Naive thymus-derived CD8-positive, alpha-beta T cell (primary cell): ENCODE results near the gene TP53BP2. TPM values are rescaled to one million over a fixed set of nuclear protein-coding genes. Genes with fewer than 3 reads are reported as not detected.

ENCODE experiments used
- ATAC-seq, 2 donors: fragments of 150-1000 bp; cut with Tn5 transposase in 1 of 2; sonication (Bioruptor Pico), chemical (Tn5 transposase) in 1 of 2; 1 replicate in 1 of 2; 2 replicates in 1 of 2; pipeline ENCODE4 v1.10.0; 2021; ENCODE audit warnings: mild to moderate bottlenecking in 2 of 2, moderate library complexity in 2 of 2
- POLR2A ChIA-PET: fragments of 350-600 bp; sonication (Branson Sonifier 250); formaldehyde crosslinking; loops from one replicate; lab custom pipeline; 2021; ENCODE audit warnings: antibody characterized with exemption; lab: Charles Lee
- DNase-seq, 10 donors: peaks; one replicate each; pipeline versions ENCODE4 v3.0.0 to v3.0.0-alpha.2; 2020 to 2022
- H3K27ac Mint-ChIP-seq, 10 donors: one replicate each; pipeline ENCODE4 v1.8.0; 2020 to 2022; ENCODE audit warnings: mild to moderate bottlenecking in 10 of 10, mixed read lengths in 10 of 10, moderate library complexity in 4 of 10, inconsistent platforms in 1 of 10
- H3K27me3 Mint-ChIP-seq, 5 donors: one replicate each; pipeline ENCODE4 v1.8.0; 2021 to 2022; ENCODE audit warnings: mixed read lengths in 5 of 5
- H3K36me3 Mint-ChIP-seq, 3 donors: one replicate each; pipeline ENCODE4 v1.8.0; 2020 to 2022; ENCODE audit warnings: mixed read lengths in 3 of 3, mild to moderate bottlenecking in 2 of 3, inconsistent platforms in 1 of 3
- H3K4me1 Mint-ChIP-seq, 4 donors: one replicate each; pipeline ENCODE4 v1.8.0; 2021 to 2022; ENCODE audit warnings: mixed read lengths in 4 of 4
- H3K4me3 Mint-ChIP-seq, 10 donors: one replicate each; pipeline ENCODE4 v1.8.0; 2020 to 2022; ENCODE audit warnings: mild to moderate bottlenecking in 10 of 10, mixed read lengths in 10 of 10, moderate library complexity in 6 of 10, inconsistent platforms in 1 of 10
- H3K9me3 Mint-ChIP-seq, 9 donors: one replicate each; pipeline ENCODE4 v1.8.0; 2020 to 2022; ENCODE audit warnings: mixed read lengths in 9 of 9, mild to moderate bottlenecking in 3 of 9, inconsistent platforms in 1 of 9, moderate library complexity in 1 of 9
- polyA plus RNA-seq, 3 donors: library from polyadenylated mRNA; unstranded; fragments of 300-500 nt; fragmentation: Illumina TruSeq; gene quantifications; one replicate each; pipeline ENCODE4 v1.2.3, GENCODE V29; 2021
- total RNA-seq, 8 experiments: library from RNA in 2 of 8; stranded (reverse) in 2 of 8; gene quantifications; one replicate each; pipeline ENCODE4 v1.2.3 and lab custom pipeline; 2021 to 2026

TP53BP2 gene
- total and polyA plus RNA-seq, 5 experiments from 2014 or later, result 7.4 to 46.2 (median 10.8) TPM

DNA sequence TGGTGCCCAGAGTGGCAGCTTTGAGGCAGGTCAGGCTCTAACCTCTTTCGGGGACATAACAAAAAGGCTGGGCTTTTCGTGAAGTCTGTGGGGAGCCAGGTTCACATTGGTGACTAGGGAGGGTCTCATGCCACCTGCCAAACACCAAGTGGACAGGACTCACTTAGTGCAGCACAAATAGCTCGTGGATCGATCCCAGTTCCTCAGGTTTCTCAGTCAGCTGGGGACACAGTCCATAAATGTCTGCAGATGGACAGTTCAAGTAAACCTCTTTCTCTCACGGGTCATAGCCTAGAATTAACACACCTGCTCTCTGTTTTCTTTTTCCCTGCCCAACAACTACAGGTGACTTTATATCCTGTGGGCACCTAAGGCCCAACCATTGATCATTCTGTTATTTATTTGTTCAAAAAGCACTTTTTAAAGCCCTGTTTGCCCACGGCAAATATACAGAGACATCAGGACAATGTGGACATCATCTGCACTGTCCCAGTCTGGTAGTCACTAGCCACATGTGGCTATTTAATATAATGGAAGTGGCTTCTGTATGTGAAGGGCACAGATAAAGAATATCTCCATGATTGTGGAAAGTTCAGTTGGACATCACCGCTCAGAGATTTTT lies 79.9 kb downstream of the TP53BP2 start:
- H3K36me3 Mint-ChIP-seq, result peaks cover 5 to 77% (median 31%) of the 10 kb centered on the region in 3 donors
- H3K27me3 Mint-ChIP-seq, result no peaks in the 10 kb centered on the region
- H3K27ac Mint-ChIP-seq, result no peak overlapping the region
- POLR2A ChIA-PET, result no interaction called here
- DNase-seq (no peak), ATAC-seq (no peak)
- no peaks in the 10 kb centered on the region for H3K4me1 Mint-ChIP-seq
- H3K4me3 Mint-ChIP-seq, result no peak overlapping the region
- H3K9me3 Mint-ChIP-seq, result no peaks in the 10 kb centered on the region

DNA sequence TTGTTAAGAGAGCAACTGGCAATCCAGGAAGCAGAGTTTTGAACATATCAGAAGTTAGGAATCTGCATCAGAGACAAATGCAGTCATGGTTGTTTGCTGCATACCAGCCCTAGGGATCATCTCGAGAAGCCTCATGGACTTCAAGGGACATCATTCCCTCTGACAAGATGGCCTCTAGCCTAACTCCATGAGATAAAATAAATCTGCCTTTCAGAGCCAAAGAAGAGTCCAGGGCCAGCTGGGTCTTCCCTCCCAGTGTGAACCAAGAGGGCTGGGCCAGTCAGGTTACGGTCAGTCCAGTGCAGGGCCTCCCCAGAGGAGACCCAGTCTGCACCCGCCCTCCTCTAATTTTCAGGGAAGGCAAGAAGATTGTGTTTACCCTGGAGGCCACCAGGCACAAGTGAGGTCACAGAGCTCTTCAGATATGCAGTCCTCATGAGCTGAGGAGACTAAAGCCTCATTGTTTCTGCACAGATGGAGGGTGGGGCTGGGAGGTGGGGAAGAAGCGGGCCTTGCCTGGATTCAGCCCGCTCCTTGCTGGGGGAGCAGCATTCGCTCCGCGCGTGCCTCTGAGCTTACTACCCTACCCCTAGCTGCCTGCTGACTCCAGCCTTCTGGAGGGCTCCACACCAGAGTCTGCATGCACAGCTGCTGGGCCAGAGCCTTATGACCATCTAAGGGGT lies 80.6 kb downstream of the TP53BP2 start:
- no peak for DNase-seq
- no peak for ATAC-seq
- POLR2A ChIA-PET, result no interaction called here
- Mint-ChIP-seq H3K4me1 (no peaks in the 10 kb centered on the region), H3K36me3 (peaks cover 5 to 76% (median 30%) of the 10 kb centered on the region in 3 donors), H3K27ac (no peak overlapping the region), H3K27me3 (no peaks in the 10 kb centered on the region), H3K9me3 (no peaks in the 10 kb centered on the region), H3K4me3 (no peak overlapping the region)

DNA sequence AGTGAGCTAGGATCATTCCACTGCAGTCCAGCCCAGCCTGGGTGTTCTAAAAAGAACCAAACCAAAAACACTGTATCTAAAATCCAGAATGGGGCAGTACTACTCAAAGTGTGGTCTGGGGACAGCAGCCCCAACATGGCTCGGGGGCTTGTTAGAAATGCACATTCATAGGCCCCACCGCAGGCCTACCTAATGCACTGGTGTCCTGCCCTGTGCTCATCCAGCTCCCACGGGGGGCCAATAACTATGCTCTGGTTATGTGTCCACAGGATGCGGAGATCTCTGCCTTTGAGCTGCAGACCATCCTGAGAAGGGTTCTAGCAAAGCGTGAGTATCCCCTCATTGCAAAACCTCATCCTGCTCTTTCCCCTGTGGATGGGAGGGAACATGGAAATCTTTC lies 81.9 kb downstream of the TP53BP2 start:
- POLR2A ChIA-PET, result no interaction called here
- H3K27ac Mint-ChIP-seq, result peak overlapping the region in 1 of 10 donors; percentile 72
- H3K4me1 Mint-ChIP-seq, result no peaks in the 10 kb centered on the region
- DNase-seq, result no peak
- no peaks in the 10 kb centered on the region for H3K9me3 Mint-ChIP-seq
- H3K4me3 Mint-ChIP-seq, result no peak overlapping the region
- H3K27me3 Mint-ChIP-seq, result no peaks in the 10 kb centered on the region
- peaks cover 5 to 75% (median 28%) of the 10 kb centered on the region in 3 donors for H3K36me3 Mint-ChIP-seq
- no peak for ATAC-seq

DNA sequence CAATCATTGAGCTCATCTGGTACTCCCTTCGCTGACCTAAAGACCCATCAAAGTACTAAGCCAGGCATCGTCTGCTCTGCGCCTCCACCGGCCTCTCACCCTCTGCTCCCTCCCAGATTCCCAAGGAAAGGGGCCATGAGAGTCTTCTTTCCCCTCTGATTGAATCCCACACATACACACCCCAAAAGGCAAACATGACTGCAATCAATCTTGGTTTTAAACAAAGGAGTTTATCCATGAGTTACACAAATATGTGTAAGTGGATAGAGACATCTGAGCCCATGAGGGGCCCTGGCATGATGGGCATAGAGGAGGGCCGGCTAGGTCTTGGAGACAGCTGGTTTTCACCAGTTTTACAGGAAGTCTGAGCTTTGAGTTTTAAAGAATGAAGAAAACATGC lies 82.5 kb downstream of the TP53BP2 start:
- no peak for DNase-seq
- POLR2A ChIA-PET, result interaction anchor here (0.6 kb wide), 1 partner anchor 124 kb away, joined by 3 read pairs; no protein-coding TSS in a partner anchor
- Mint-ChIP-seq H3K36me3 (peaks cover 5 to 79% (median 28%) of the 10 kb centered on the region in 3 donors), H3K9me3 (no peaks in the 10 kb centered on the region), H3K4me3 (no peak overlapping the region), H3K4me1 (no peaks in the 10 kb centered on the region), H3K27me3 (no peaks in the 10 kb centered on the region), H3K27ac (peak overlapping the region in 3 of 10 donors; percentile 25 to 72 (median 71))
- ATAC-seq, result no peak

DNA sequence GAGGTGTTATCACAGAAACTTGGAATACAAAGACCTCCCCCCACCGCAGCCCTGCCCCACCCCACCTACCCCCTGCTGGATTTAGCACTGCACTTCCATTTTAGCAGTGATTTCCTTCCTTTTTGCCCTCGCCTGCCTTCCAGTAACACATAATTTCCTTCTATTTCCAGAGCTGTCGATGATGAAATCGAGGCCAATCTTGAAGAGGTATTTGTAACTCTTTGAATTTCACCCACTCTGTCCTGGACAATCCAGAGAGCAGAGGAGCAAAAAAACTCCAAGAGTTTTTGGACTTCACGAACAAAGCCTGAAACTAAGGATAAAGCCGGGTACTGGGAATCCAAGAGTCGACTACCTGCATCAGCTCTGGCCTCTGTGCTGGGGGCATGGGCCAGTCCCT lies 84.3 kb downstream of the TP53BP2 start:
- no peaks in the 10 kb centered on the region for H3K27me3 Mint-ChIP-seq
- ATAC-seq (no peak), DNase-seq (no peak)
- no peaks in the 10 kb centered on the region for H3K9me3 Mint-ChIP-seq
- peaks cover 5 to 90% (median 26%) of the 10 kb centered on the region in 3 donors for H3K36me3 Mint-ChIP-seq
- no peak overlapping the region for H3K27ac Mint-ChIP-seq
- POLR2A ChIA-PET, result no interaction called here
- no peak overlapping the region for H3K4me3 Mint-ChIP-seq
- H3K4me1 Mint-ChIP-seq, result no peaks in the 10 kb centered on the region

DNA sequence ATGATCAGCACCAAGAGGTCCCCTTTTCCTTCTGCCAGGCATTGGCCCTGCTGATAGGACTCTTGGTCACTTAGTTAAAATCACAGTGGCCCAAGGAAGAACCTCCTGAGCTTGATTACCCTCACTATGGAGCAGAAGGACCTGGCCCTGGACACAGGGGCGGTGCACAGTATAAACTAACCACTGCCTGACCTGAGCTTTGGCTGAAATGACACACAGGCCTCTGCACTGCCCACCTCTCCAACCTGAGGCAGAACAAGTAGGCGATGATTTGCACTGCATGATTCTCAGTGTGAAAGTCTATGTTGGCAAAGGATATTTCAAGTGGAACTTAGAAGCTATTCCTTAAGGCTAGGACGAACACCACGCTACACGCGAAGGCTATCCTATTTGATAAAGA lies 84.9 kb downstream of the TP53BP2 start:
- Mint-ChIP-seq H3K4me3 (peak overlapping the region in 1 of 10 donors; percentile 20), H3K9me3 (no peaks in the 10 kb centered on the region), H3K27ac (no peak overlapping the region), H3K36me3 (peaks cover 5 to 89% (median 20%) of the 10 kb centered on the region in 3 donors), H3K4me1 (no peaks in the 10 kb centered on the region), H3K27me3 (no peaks in the 10 kb centered on the region)
- DNase-seq (no peak), ATAC-seq (no peak)
- POLR2A ChIA-PET, result no interaction called here

DNA sequence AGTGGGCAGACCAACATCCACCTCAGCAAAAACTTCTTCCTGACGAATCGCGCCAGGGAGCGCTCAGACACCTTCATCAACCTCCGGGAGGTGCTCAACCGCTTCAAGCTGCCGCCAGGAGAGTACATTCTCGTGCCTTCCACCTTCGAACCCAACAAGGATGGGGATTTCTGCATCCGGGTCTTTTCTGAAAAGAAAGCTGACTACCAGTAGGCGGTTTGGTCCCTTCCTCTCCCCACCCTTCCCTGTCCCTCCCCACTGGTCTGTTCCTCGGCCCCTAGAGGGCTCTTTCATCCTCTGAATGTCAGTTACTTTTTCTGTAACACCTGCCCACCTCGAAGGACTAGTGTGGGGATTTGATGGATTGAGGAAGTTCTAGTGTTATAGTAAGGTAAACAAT lies 86.5 kb downstream of the TP53BP2 start:
- Mint-ChIP-seq H3K4me3 (no peak overlapping the region), H3K36me3 (peaks cover 5 to 86% (median 20%) of the 10 kb centered on the region in 3 donors), H3K9me3 (no peaks in the 10 kb centered on the region), H3K27me3 (no peaks in the 10 kb centered on the region), H3K27ac (peak overlapping the region in 1 of 10 donors; percentile 27), H3K4me1 (peaks cover 0 to 2% (median 0%) of the 10 kb centered on the region in 4 donors)
- ATAC-seq, result no peak
- DNase-seq, result no peak
- POLR2A ChIA-PET, result no interaction called here

DNA sequence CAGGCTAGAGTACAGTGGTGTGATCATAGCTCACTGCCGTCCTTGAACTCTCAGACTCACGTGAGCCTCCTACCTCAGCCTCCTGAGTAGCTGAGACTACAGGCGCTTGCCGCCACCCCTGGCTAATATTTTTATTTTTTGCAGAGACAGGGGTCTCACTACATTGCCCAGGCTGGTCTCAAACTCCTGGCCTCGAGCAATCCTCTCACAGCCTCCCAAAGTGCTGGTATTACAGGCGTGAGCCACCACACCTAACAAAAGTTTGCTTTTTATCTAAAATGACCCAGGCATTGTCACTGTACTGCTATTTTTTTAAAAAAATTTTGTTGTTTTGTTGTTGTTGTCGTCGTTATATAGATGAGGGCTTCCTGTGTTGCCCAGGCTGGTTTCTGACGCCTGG lies 87.0 kb downstream of the TP53BP2 start:
- POLR2A ChIA-PET, result no interaction called here
- Mint-ChIP-seq H3K36me3 (peaks cover 5 to 84% (median 23%) of the 10 kb centered on the region in 3 donors), H3K9me3 (no peaks in the 10 kb centered on the region), H3K27me3 (no peaks in the 10 kb centered on the region), H3K4me1 (peaks cover 0 to 2% (median 0%) of the 10 kb centered on the region in 4 donors), H3K4me3 (no peak overlapping the region), H3K27ac (peak overlapping the region in 1 of 10 donors; percentile 18)
- no peak for DNase-seq
- no peak for ATAC-seq

DNA sequence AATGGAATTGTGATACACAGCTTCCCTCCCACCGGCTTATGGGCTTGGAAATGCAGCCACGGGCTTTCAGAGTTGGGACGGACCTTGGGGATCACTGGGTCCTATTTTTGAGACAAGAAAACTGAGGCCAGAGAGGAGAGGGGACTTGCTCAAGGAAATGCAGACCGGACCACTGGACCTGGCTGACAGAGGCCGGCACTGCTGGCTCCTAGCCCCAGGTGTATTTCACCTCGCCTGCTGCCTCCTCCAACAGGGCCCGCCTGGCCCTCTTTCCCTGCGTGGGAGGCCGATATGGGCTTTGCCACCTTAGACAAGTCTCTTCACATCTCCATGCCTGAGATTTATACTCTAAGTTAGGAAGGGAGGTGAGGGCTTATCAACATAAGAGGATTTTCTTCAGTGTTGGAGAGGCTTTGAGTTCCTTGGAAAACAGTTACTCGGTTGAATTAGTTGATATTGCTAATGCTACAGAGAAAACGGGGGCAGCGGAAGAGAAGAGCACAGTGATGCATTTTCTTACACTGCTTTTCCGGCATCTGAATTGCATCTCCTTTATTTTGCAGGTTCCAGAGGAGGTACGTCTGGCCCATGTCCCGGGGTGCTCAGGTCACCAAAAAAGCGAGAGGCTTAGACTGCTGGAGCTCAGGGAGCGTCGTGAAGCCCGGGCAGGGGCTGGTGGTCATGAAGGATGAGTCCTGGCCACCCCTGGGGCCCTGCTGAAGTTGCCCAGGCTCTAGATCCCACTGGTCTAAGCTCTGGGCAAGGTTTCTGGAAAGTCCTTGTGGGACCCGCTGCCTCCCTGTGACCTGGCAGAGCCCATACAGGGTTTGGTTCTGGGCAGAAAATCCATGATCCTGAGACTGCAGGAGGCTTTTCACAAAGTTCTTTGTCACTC lies 88.7 kb downstream of the TP53BP2 start:
- peaks cover 0 to 86% (median 22%) of the 10 kb centered on the region in 3 donors for H3K36me3 Mint-ChIP-seq
- H3K4me3 Mint-ChIP-seq, result no peak overlapping the region
- no peak for ATAC-seq
- POLR2A ChIA-PET, result no interaction called here
- H3K27me3 Mint-ChIP-seq, result no peaks in the 10 kb centered on the region
- peaks cover 0 to 5% (median 0%) of the 10 kb centered on the region in 4 donors for H3K4me1 Mint-ChIP-seq
- no peak for DNase-seq
- H3K27ac Mint-ChIP-seq, result peak overlapping the region in 1 of 10 donors; percentile 38
- H3K9me3 Mint-ChIP-seq, result no peaks in the 10 kb centered on the region

DNA sequence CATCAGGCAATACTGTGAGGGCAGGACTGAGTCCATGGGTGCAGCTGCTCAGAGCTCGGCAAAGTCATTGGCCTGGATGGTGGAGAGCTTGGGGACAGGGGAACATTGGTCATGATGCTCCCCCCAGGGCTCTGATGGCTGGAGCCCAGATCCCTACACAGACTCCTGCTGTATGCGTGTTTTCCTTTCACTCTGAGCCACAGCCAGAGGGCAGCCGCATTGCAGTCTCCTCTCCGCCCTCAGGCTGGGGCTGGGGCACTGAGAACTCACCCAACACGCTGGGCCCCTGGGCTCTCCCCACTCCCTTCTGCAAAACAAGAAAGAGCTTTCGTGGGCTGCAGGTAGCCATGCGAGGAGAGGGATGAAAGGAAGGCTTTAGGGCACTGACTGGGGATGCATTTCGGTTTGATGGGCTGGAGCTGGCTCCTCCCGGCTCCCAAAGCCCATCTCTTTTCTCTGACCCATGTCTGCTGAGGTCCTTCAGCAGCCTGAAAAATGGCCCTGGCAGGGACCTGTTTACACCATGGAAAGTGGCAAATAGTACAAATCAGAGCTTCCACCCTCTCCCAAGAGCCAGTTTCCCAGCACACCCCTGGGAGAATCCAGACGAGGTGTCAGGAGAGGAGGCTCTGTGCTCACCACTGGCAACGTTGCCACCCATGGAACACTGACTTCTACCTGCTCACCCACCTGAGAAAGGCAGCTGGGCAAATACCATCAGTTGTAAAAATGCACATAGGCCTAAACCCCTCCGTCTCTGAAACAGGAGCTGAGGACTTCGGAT lies 89.6 kb downstream of the TP53BP2 start:
- POLR2A ChIA-PET, result no interaction called here
- H3K4me3 Mint-ChIP-seq, result no peak overlapping the region
- peaks cover 0 to 5% (median 0%) of the 10 kb centered on the region in 4 donors for H3K4me1 Mint-ChIP-seq
- H3K27ac Mint-ChIP-seq, result peak overlapping the region in 2 of 10 donors; percentile 37 to 38
- H3K9me3 Mint-ChIP-seq, result no peaks in the 10 kb centered on the region
- H3K36me3 Mint-ChIP-seq, result peaks cover 5 to 86% (median 18%) of the 10 kb centered on the region in 3 donors
- DNase-seq (no peak), ATAC-seq (no peak)
- H3K27me3 Mint-ChIP-seq, result no peaks in the 10 kb centered on the region

DNA sequence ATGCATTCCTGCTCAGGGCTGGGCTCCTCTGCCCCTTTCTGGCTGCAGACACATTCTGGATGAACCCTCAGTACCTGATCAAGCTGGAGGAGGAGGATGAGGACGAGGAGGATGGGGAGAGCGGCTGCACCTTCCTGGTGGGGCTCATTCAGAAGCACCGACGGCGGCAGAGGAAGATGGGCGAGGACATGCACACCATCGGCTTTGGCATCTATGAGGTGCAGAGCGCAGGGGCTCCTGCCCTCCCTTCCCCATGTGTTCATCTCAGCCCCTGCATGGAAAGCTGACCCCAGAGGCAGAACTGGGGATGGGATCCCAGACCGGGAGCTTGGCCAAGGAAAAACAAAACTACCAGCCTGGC lies 90.3 kb downstream of the TP53BP2 start:
- Mint-ChIP-seq H3K4me1 (peaks cover 0 to 5% (median 0%) of the 10 kb centered on the region in 4 donors), H3K4me3 (no peak overlapping the region), H3K36me3 (peaks cover 5 to 86% (median 22%) of the 10 kb centered on the region in 3 donors), H3K27me3 (no peaks in the 10 kb centered on the region), H3K9me3 (no peaks in the 10 kb centered on the region), H3K27ac (peak overlapping the region in 1 of 10 donors; percentile 34)
- no peak for ATAC-seq
- DNase-seq, result no peak
- POLR2A ChIA-PET, result no interaction called here
